GM23338 (cell line): ENCODE data around the gene SNN. TPM values are rescaled to one million over a fixed set of nuclear protein-coding genes. Genes with fewer than 3 reads are reported as not detected.

Source experiments
- ATAC-seq: fragments of 200-7000 bp; cut with Tn5 transposase; 3 replicates; pipeline ENCODE4 v1.9.1; 2020
- DNase-seq: peaks from one replicate; pipeline ENCODE4 v3.0.0-alpha.2; 2015; ENCODE audit warnings: low spot score
- H2AFZ ChIP-seq: fragments of 200-600 bp; sonication (generic); 2 replicates; pipeline ENCODE4 v1.8.0; 2016; ENCODE audit warnings: antibody characterized with exemption, mild to moderate bottlenecking, moderate library complexity
- H3F3A ChIP-seq: fragments of 200-600 bp; sonication (generic); replicated peaks from 2 replicates; pipeline ENCODE4 v1.8.0; 2017; ENCODE audit warnings: antibody characterized with exemption, mixed run types, low read depth
- H3K27ac ChIP-seq: fragments of 200-600 bp; sonication (generic); 2 replicates; pipeline ENCODE4 v1.6.1; 2016; ENCODE audit warnings: low read depth
- H3K27me3 ChIP-seq: fragments of 200-600 bp; sonication (generic); 2 replicates; pipeline ENCODE4 v1.8.0; 2016; ENCODE audit warnings: mild to moderate bottlenecking, mixed run types, moderate library complexity; ENCODE audit not compliant: insufficient read depth
- H3K36me3 ChIP-seq: fragments of 200-600 bp; sonication (generic); 2 replicates; pipeline ENCODE4 v1.8.0; 2016; ENCODE audit warnings: mild to moderate bottlenecking; ENCODE audit not compliant: insufficient read depth
- H3K4me1 ChIP-seq: fragments of 200-600 bp; sonication (generic); 2 replicates; pipeline ENCODE4 v1.8.0; 2016; ENCODE audit warnings: mild to moderate bottlenecking, moderate library complexity; ENCODE audit not compliant: insufficient read depth
- H3K4me2 ChIP-seq: fragments of 200-600 bp; sonication (generic); 2 replicates; pipeline ENCODE4 v1.7.1; 2017; ENCODE audit warnings: mixed run types
- H3K4me3 ChIP-seq: fragments of 200-600 bp; sonication (generic); 2 replicates; pipeline ENCODE4 v1.6.1; 2016; ENCODE audit warnings: mixed run types
- H3K79me2 ChIP-seq: fragments of 200-600 bp; sonication (generic); replicated peaks from 2 replicates; pipeline ENCODE4 v1.8.0; 2017; ENCODE audit warnings: mild to moderate bottlenecking; ENCODE audit not compliant: insufficient read depth
- H3K9me2 ChIP-seq: fragments of 200-600 bp; sonication (generic); 2 replicates; pipeline ENCODE4 v1.8.0; 2017; ENCODE audit not compliant: insufficient read depth
- H4K20me1 ChIP-seq: fragments of 200-600 bp; sonication (generic); replicated peaks from 2 replicates; pipeline ENCODE4 v1.8.0; 2017; ENCODE audit warnings: mild to moderate bottlenecking; ENCODE audit not compliant: insufficient read depth
- H3K27ac Mint-ChIP-seq: 2 replicates; pipeline ENCODE4 v1.8.0; 2020; ENCODE audit warnings: inconsistent platforms, mild to moderate bottlenecking, moderate library complexity, mixed read lengths
- H3K27me3 Mint-ChIP-seq: 3 replicates; pipeline ENCODE4 v1.8.0; 2022; ENCODE audit warnings: low read depth, mild to moderate bottlenecking, moderate library complexity, mixed read lengths, inconsistent platforms; ENCODE audit not compliant: insufficient read depth, poor library complexity
- H3K36me3 Mint-ChIP-seq: 3 replicates; pipeline ENCODE4 v1.8.0; 2021; ENCODE audit warnings: low read depth, mild to moderate bottlenecking, inconsistent platforms, moderate library complexity, mixed read lengths
- H3K4me1 Mint-ChIP-seq: 3 replicates; pipeline ENCODE4 v1.8.0; 2020; ENCODE audit warnings: mild to moderate bottlenecking, inconsistent platforms, mixed read lengths
- H3K4me3 Mint-ChIP-seq: 3 replicates; pipeline ENCODE4 v1.8.0; 2021; ENCODE audit warnings: moderate library complexity, mild to moderate bottlenecking, inconsistent platforms, mixed read lengths
- H3K9me3 Mint-ChIP-seq: 3 replicates; pipeline ENCODE4 v1.8.0; 2020; ENCODE audit warnings: moderate library complexity, mild to moderate bottlenecking, inconsistent platforms, mixed read lengths
- CREB1 ChIP-seq: fragments of 250-450 bp; sonication (Bioruptor Pico); IDR thresholded peaks from 2 replicates; pipeline ENCODE4 v1.5.0; 2020; ENCODE audit warnings: low read depth, mild to moderate bottlenecking, moderate library complexity
- EZH2 ChIP-seq: fragments of 200-600 bp; sonication (generic); IDR thresholded peaks from one replicate; pipeline ENCODE4 v1.8.0; 2017; ENCODE audit warnings: antibody characterized with exemption, mild to moderate bottlenecking, low read depth; ENCODE audit not compliant: unreplicated experiment
- EZH2phosphoT487 ChIP-seq: fragments of 200-600 bp; sonication (generic); IDR thresholded peaks from one replicate; pipeline ENCODE4 v1.8.1; 2018; ENCODE audit warnings: antibody characterized with exemption; ENCODE audit not compliant: unreplicated experiment
- JUNB ChIP-seq: IDR thresholded peaks from one replicate; pipeline ENCODE4 v1.6.1; 2016; ENCODE audit warnings: antibody characterized with exemption; ENCODE audit not compliant: unreplicated experiment
- POLR2AphosphoS5 ChIP-seq: IDR thresholded peaks from 2 replicates; pipeline ENCODE4 v1.6.1; 2016; ENCODE audit warnings: antibody characterized with exemption, low read depth
- STAT1 ChIP-seq: IDR thresholded peaks from one replicate; pipeline ENCODE4 v1.6.1; 2016; ENCODE audit warnings: antibody characterized with exemption; ENCODE audit not compliant: unreplicated experiment
- ZNF114 ChIP-seq: fragments of 250-450 bp; sonication (Bioruptor Pico); IDR thresholded peaks from 2 replicates; pipeline ENCODE4 v1.5.0; 2020; ENCODE audit warnings: mild to moderate bottlenecking, moderate library complexity
- ZNF331 ChIP-seq: fragments of 250-450 bp; sonication (Bioruptor Pico); IDR thresholded peaks from 2 replicates; pipeline ENCODE4 v1.5.0; 2020; ENCODE audit warnings: low read depth, mild to moderate bottlenecking, moderate library complexity
- polyA plus RNA-seq: library from polyadenylated mRNA; unstranded; fragments of >200 nt; fragmentation: Nextera tagmentation; extraction: Ambion mirVana; gene quantifications from 2 replicates; pipeline ENCODE4 v1.2.1, GENCODE V29; 2016
- total RNA-seq: library from RNA; depleted of rRNA; stranded (reverse); fragments of >200 nt; shearing (Covaris generic); gene quantifications from 2 replicates; pipeline ENCODE4 v1.2.3, GENCODE V29; 2014
- TF ChIP-seq, protein P1 (sequence below): IDR thresholded peaks from one replicate; pipeline ENCODE4 v1.6.1; 2018; ENCODE audit warnings: antibody characterized with exemption; ENCODE audit not compliant: unreplicated experiment
- TF ChIP-seq, protein P2 (sequence below): IDR thresholded peaks from 2 replicates; pipeline ENCODE4 v1.6.1; 2016; ENCODE audit warnings: antibody characterized with exemption
- TF ChIP-seq, protein P3 (sequence below), 2 experiments: fragments of 200-600 bp in 1 of 2; sonication (generic) in 1 of 2; conservative IDR thresholded peaks; 2 replicates each; pipeline versions ENCODE4 v1.5.1 to v1.6.1; 2016 to 2017; ENCODE audit warnings: antibody characterized with exemption in 2 of 2, low read depth in 2 of 2, mild to moderate bottlenecking in 2 of 2, moderate library complexity in 1 of 2

The SNN gene
- total and polyA plus RNA-seq, 2 experiments from 2014 or later: 19.0 to 63.3 TPM

DNA sequence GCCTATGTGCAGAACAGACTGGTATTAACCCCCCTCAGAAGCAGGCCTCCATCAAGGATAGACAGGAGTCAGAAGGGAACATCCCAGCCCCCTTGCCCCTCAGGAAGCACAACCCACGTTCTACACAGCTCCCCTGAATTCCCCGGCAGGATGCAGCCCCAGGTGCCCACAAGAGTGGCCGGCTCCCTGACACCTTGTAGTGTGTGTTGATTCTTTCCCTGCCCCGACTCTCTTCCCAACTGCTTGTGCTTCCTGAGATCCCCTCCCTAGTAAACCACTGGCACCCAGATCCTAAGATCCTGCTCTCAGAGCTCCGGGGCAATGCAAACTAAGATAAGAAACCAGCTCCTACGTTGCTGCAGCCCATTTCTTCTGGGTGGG is 46.7 kb upstream of the SNN start (continued):
- TF ChIP-seq, protein P1, sequence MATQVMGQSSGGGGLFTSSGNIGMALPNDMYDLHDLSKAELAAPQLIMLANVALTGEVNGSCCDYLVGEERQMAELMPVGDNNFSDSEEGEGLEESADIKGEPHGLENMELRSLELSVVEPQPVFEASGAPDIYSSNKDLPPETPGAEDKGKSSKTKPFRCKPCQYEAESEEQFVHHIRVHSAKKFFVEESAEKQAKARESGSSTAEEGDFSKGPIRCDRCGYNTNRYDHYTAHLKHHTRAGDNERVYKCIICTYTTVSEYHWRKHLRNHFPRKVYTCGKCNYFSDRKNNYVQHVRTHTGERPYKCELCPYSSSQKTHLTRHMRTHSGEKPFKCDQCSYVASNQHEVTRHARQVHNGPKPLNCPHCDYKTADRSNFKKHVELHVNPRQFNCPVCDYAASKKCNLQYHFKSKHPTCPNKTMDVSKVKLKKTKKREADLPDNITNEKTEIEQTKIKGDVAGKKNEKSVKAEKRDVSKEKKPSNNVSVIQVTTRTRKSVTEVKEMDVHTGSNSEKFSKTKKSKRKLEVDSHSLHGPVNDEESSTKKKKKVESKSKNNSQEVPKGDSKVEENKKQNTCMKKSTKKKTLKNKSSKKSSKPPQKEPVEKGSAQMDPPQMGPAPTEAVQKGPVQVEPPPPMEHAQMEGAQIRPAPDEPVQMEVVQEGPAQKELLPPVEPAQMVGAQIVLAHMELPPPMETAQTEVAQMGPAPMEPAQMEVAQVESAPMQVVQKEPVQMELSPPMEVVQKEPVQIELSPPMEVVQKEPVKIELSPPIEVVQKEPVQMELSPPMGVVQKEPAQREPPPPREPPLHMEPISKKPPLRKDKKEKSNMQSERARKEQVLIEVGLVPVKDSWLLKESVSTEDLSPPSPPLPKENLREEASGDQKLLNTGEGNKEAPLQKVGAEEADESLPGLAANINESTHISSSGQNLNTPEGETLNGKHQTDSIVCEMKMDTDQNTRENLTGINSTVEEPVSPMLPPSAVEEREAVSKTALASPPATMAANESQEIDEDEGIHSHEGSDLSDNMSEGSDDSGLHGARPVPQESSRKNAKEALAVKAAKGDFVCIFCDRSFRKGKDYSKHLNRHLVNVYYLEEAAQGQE: no peak
- TF ChIP-seq EZH2phosphoT487: no peak
- no peak for TF ChIP-seq EZH2
- no peak for TF ChIP-seq ZNF114
- no peak for TF ChIP-seq ZNF331 (CRISPR knock-in tag)
- TF ChIP-seq POLR2AphosphoS5: no peak
- TF ChIP-seq, protein P2, sequence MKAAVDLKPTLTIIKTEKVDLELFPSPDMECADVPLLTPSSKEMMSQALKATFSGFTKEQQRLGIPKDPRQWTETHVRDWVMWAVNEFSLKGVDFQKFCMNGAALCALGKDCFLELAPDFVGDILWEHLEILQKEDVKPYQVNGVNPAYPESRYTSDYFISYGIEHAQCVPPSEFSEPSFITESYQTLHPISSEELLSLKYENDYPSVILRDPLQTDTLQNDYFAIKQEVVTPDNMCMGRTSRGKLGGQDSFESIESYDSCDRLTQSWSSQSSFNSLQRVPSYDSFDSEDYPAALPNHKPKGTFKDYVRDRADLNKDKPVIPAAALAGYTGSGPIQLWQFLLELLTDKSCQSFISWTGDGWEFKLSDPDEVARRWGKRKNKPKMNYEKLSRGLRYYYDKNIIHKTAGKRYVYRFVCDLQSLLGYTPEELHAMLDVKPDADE: no peak
- TF ChIP-seq, protein P3, sequence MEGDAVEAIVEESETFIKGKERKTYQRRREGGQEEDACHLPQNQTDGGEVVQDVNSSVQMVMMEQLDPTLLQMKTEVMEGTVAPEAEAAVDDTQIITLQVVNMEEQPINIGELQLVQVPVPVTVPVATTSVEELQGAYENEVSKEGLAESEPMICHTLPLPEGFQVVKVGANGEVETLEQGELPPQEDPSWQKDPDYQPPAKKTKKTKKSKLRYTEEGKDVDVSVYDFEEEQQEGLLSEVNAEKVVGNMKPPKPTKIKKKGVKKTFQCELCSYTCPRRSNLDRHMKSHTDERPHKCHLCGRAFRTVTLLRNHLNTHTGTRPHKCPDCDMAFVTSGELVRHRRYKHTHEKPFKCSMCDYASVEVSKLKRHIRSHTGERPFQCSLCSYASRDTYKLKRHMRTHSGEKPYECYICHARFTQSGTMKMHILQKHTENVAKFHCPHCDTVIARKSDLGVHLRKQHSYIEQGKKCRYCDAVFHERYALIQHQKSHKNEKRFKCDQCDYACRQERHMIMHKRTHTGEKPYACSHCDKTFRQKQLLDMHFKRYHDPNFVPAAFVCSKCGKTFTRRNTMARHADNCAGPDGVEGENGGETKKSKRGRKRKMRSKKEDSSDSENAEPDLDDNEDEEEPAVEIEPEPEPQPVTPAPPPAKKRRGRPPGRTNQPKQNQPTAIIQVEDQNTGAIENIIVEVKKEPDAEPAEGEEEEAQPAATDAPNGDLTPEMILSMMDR (conservative IDR thresholded peaks at IDR 0.05; ENCODE audit: low read depth in 2 of 2): no peak
- TF ChIP-seq CREB1: no peak

DNA sequence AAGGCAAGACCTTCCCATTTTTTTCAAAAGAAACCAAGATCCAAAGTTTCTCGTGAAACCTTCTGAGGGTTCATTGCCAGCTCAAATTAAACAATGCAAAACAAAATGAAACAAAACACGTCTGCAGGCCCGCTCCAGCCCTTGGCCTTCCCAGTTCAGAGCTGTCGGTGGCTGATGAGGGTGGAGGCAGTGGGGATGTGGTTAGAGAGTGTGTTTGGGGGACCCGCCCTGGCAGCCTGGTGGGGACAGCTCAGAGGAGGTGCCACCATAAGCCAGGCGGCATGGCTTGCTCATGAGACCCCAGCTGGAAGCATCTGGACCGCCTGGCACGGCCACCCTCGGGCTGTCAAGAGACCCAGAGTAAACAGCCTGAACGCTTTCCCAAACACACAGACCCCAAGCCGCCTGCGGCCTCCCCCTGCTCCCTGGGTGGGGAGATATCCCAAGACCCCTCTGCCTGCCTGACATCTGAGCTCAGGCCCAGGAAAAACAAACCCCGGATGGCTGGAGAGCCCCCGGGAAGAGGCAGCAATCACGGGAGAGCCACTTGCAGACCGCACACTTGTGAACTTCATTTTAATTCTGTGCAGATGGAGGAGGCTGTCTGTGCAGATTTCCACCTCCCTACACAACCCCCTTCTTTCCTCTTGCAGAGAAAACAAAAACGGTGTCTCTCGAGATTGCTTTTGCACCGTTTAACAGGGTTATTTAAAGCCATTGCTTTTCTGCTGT is 46.2 kb upstream of the SNN start:
- Mint-ChIP-seq H3K4me1 (peaks cover 7% of the 10 kb centered on the region), H3K9me3 (peaks cover 4% of the 10 kb centered on the region; the same call in 1 of the 3 replicates)
- DNase-seq: no peak
- TF ChIP-seq JUNB (no peak), STAT1 (no peak), POLR2AphosphoS5 (no peak), EZH2 (no peak)
- TF ChIP-seq, protein P3 (conservative IDR thresholded peaks at IDR 0.05; ENCODE audit: low read depth in 2 of 2): no peak
- TF ChIP-seq, protein P1: no peak

More for the DNA sequence above, 46.2 kb upstream of the SNN start:
- H3K36me3 ChIP-seq: no peaks in the 10 kb centered on the region
- no peaks in the 10 kb centered on the region for H3K27me3 ChIP-seq
- H3K36me3 Mint-ChIP-seq: no peaks in the 10 kb centered on the region; the same call in 2 of the 3 replicates
- peaks cover 7% of the 10 kb centered on the region; the same call in 1 of the 2 replicates for H3K4me1 ChIP-seq
- no peak overlapping the region for H3K4me3 Mint-ChIP-seq
- H3K27ac Mint-ChIP-seq: no peak overlapping the region
- ATAC-seq: peak; percentile 27; the same call in 1 of the 3 replicates
- H3K9me2 ChIP-seq: no peaks in the 10 kb centered on the region
- H3K27ac ChIP-seq: 0 out of 2 replicates have a peak overlapping the region, but pooled peaks have one; percentile 26
- peak overlapping the region; percentile 47; the same call in 1 of the 2 replicates for H2AFZ ChIP-seq
- 0 out of 2 replicates have a peak, but pooled peaks cover 5% of the 10 kb centered on the region for H3F3A ChIP-seq
- H3K79me2 ChIP-seq: no peaks in the 10 kb centered on the region
- no peak overlapping the region for H3K4me2 ChIP-seq
- H3K4me3 ChIP-seq: no peak overlapping the region
- no peaks in the 10 kb centered on the region for H4K20me1 ChIP-seq
- peaks cover 2% of the 10 kb centered on the region for H3K27me3 Mint-ChIP-seq
